ENCODE results near the gene RFTN1. TPM values are rescaled to one million over a fixed set of nuclear protein-coding genes. Genes with fewer than 3 reads are reported as not detected.

Gene RFTN1
- total and polyA plus RNA-seq, 4 donors: 4.4 to 20.4 (median 11.9) TPM

DNA sequence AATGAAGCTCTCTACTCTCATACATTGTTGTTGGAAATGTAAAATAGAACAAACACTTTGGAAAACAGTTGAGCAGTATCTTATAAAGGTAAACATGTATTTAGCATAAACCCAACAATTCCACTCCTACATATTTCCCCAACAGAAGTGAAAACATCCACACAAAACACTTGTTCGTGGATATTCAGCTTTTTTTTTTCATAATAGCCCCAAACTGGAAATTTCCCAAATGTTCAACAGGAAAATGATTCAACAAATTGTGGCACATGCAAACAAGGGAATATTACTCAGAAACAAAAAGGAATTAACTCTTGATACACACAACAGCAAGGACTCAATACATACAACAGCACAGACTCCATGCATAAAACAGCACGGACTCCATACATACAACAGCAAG, 28.5 kb downstream of the RFTN1 start:
- no peak overlapping the region for H3K4me3 ChIP-seq (ENCODE audit: low read depth in 1 of 3, low read length in 3 of 3)
- no peaks in the 10 kb centered on the region for H3K27me3 ChIP-seq (ENCODE audit: control insufficient read depth in 4 of 4, insufficient read depth in 4 of 4, low read length in 3 of 4)
- WGBS: 90% methylated on average over 2 of the region's 2 CpGs
- peaks cover 0 to 12% (median 9%) of the 10 kb centered on the region in 4 donors for H3K4me1 ChIP-seq (ENCODE audit: control insufficient read depth in 4 of 4, insufficient read depth in 4 of 4, low read length in 3 of 4)
- no peak overlapping the region for H3K9ac ChIP-seq (ENCODE audit: low read depth in 1 of 2, low read length in 2 of 2)
- no peak for DNase-seq (ENCODE audit: low spot score)
- TF ChIP-seq, protein P1, sequence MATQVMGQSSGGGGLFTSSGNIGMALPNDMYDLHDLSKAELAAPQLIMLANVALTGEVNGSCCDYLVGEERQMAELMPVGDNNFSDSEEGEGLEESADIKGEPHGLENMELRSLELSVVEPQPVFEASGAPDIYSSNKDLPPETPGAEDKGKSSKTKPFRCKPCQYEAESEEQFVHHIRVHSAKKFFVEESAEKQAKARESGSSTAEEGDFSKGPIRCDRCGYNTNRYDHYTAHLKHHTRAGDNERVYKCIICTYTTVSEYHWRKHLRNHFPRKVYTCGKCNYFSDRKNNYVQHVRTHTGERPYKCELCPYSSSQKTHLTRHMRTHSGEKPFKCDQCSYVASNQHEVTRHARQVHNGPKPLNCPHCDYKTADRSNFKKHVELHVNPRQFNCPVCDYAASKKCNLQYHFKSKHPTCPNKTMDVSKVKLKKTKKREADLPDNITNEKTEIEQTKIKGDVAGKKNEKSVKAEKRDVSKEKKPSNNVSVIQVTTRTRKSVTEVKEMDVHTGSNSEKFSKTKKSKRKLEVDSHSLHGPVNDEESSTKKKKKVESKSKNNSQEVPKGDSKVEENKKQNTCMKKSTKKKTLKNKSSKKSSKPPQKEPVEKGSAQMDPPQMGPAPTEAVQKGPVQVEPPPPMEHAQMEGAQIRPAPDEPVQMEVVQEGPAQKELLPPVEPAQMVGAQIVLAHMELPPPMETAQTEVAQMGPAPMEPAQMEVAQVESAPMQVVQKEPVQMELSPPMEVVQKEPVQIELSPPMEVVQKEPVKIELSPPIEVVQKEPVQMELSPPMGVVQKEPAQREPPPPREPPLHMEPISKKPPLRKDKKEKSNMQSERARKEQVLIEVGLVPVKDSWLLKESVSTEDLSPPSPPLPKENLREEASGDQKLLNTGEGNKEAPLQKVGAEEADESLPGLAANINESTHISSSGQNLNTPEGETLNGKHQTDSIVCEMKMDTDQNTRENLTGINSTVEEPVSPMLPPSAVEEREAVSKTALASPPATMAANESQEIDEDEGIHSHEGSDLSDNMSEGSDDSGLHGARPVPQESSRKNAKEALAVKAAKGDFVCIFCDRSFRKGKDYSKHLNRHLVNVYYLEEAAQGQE (IDR thresholded peaks at IDR 0.05): no peak
- TF ChIP-seq FOXA2 (IDR thresholded peaks at IDR 0.05) (no peak), NR2F2 (IDR thresholded peaks at IDR 0.05) (no peak)
- peak overlapping the region in 1 of 2 donors; percentile 26 for H3K27ac ChIP-seq (ENCODE audit: low read depth in 1 of 2, low read length in 2 of 2)
- peaks cover 0 to 4% (median 0%) of the 10 kb centered on the region in 4 donors for H3K36me3 ChIP-seq (ENCODE audit: control insufficient read depth in 4 of 4, insufficient read depth in 3 of 4, low read depth in 1 of 4, low read length in 3 of 4)
- H3K9me3 ChIP-seq (ENCODE audit: control insufficient read depth in 4 of 4, low read length in 3 of 4): no peaks in the 10 kb centered on the region

DNA sequence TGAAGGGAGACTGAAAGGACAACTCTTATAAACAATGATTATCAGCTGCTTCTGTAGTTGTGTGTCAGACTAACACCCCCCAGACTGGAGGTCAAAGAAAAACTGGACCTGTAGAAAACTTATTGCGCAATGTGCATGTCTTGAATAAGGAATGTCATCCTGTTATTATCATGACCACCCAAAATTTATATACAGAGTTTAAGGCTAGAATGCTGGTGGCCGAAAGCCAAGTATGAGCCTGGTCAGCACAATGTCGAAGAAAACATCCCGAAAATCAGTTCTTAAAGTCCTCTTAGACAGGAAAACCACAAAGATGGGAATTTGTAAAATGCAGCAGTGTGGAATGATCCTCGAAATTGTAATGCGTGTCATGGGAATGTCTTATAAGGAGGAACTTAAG, 29.3 kb downstream of the RFTN1 start:
- 81% methylated on average over 6 of the region's 6 CpGs for WGBS
- H3K27ac ChIP-seq (ENCODE audit: low read depth in 1 of 2, low read length in 2 of 2): peak overlapping the region in 1 of 2 donors; percentile 26
- no peak overlapping the region for H3K9ac ChIP-seq (ENCODE audit: low read depth in 1 of 2, low read length in 2 of 2)
- no peaks in the 10 kb centered on the region for H3K9me3 ChIP-seq (ENCODE audit: control insufficient read depth in 4 of 4, low read length in 3 of 4)
- TF ChIP-seq, protein P2, sequence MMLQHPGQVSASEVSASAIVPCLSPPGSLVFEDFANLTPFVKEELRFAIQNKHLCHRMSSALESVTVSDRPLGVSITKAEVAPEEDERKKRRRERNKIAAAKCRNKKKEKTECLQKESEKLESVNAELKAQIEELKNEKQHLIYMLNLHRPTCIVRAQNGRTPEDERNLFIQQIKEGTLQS (IDR thresholded peaks at IDR 0.05): no peak
- TF ChIP-seq HNF4G (IDR thresholded peaks at IDR 0.05) (no peak), NR2F2 (IDR thresholded peaks at IDR 0.05) (peak; percentile 98), SP1 (IDR thresholded peaks at IDR 0.05) (peak; percentile 53), RXRA (IDR thresholded peaks at IDR 0.05) (peak; percentile 44 to 48), RAD21 (IDR thresholded peaks at IDR 0.05) (peak; percentile 20 to 37)
- TF ChIP-seq, protein P1 (IDR thresholded peaks at IDR 0.05): peak; percentile 45
- no peaks in the 10 kb centered on the region for H3K27me3 ChIP-seq (ENCODE audit: control insufficient read depth in 4 of 4, insufficient read depth in 4 of 4, low read length in 3 of 4)
- H3K4me1 ChIP-seq (ENCODE audit: control insufficient read depth in 4 of 4, insufficient read depth in 4 of 4, low read length in 3 of 4): peaks cover 0 to 6% (median 3%) of the 10 kb centered on the region in 4 donors
- H3K36me3 ChIP-seq (ENCODE audit: control insufficient read depth in 4 of 4, insufficient read depth in 3 of 4, low read depth in 1 of 4, low read length in 3 of 4): peaks cover 0 to 4% (median 2%) of the 10 kb centered on the region in 4 donors
- no peak overlapping the region for H3K4me3 ChIP-seq (ENCODE audit: low read depth in 1 of 3, low read length in 3 of 3)
- DNase-seq (ENCODE audit: low spot score): no peak

DNA sequence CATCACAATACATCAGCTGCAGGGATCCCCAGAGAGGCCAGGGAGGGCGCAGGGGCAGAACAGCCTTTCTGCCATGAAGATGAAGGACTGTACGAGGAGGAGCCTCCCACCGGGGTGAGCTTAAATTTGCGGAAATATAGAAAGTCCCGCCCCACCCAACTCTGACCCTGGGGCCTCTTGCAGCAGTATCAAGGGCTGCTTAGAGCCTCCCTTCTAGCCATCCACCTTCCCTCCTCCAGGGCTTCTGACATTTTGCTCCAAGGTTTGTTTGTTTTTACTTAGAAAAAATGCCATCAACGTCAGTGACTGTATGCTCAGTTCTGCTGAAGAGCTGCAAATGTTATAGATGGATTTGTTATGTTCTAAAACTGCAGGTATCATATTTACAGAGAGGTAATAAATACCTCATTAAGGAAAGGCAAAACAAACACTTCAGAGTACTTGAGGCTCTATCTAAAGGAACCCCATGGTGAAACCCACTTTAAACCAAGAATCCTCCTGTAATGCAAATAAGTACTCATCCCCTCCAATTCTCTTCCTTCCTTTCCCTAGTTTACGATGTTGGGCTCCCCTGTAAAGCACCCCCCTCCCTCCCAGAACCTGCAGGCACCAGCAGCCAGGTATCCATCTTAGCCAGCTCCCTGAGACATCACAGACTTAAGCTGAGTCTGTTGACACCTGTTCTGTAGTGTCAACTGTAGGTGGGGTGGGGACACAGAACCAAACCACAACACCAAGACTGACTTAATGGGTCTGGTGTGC, 30.5 kb downstream of the RFTN1 start:
- peaks cover 0 to 4% (median 2%) of the 10 kb centered on the region in 4 donors for H3K36me3 ChIP-seq (ENCODE audit: control insufficient read depth in 4 of 4, insufficient read depth in 3 of 4, low read depth in 1 of 4, low read length in 3 of 4)
- no peak for DNase-seq (ENCODE audit: low spot score)
- H3K9me3 ChIP-seq (ENCODE audit: control insufficient read depth in 4 of 4, low read length in 3 of 4): no peaks in the 10 kb centered on the region
- no peaks in the 10 kb centered on the region for H3K27me3 ChIP-seq (ENCODE audit: control insufficient read depth in 4 of 4, insufficient read depth in 4 of 4, low read length in 3 of 4)
- 66% methylated on average over 7 of the region's 7 CpGs for WGBS
- H3K9ac ChIP-seq (ENCODE audit: low read depth in 1 of 2, low read length in 2 of 2): no peak overlapping the region
- no peak overlapping the region for H3K27ac ChIP-seq (ENCODE audit: low read depth in 1 of 2, low read length in 2 of 2)
- no peak overlapping the region for H3K4me3 ChIP-seq (ENCODE audit: low read depth in 1 of 3, low read length in 3 of 3)
- peaks cover 0 to 6% (median 3%) of the 10 kb centered on the region in 4 donors for H3K4me1 ChIP-seq (ENCODE audit: control insufficient read depth in 4 of 4, insufficient read depth in 4 of 4, low read length in 3 of 4)
- TF ChIP-seq NR2F2 (IDR thresholded peaks at IDR 0.05) (no peak), EGR1 (IDR thresholded peaks at IDR 0.05; ENCODE audit: low read depth in 2 of 2) (no peak), TAF1 (conservative IDR thresholded peaks at IDR 0.05) (no peak), SP1 (IDR thresholded peaks at IDR 0.05) (no peak), HNF4G (IDR thresholded peaks at IDR 0.05) (no peak), HNF4A (conservative IDR thresholded peaks at IDR 0.05) (no peak), FOXA2 (IDR thresholded peaks at IDR 0.05) (no peak), FOXA1 (IDR thresholded peaks at IDR 0.05) (no peak), RXRA (IDR thresholded peaks at IDR 0.05) (no peak), YY1 (IDR thresholded peaks at IDR 0.05) (no peak)
- TF ChIP-seq, protein P3, sequence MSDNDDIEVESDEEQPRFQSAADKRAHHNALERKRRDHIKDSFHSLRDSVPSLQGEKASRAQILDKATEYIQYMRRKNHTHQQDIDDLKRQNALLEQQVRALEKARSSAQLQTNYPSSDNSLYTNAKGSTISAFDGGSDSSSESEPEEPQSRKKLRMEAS (IDR thresholded peaks at IDR 0.05): no peak
- TF ChIP-seq, protein P2 (IDR thresholded peaks at IDR 0.05): no peak
- TF ChIP-seq, protein P4, sequence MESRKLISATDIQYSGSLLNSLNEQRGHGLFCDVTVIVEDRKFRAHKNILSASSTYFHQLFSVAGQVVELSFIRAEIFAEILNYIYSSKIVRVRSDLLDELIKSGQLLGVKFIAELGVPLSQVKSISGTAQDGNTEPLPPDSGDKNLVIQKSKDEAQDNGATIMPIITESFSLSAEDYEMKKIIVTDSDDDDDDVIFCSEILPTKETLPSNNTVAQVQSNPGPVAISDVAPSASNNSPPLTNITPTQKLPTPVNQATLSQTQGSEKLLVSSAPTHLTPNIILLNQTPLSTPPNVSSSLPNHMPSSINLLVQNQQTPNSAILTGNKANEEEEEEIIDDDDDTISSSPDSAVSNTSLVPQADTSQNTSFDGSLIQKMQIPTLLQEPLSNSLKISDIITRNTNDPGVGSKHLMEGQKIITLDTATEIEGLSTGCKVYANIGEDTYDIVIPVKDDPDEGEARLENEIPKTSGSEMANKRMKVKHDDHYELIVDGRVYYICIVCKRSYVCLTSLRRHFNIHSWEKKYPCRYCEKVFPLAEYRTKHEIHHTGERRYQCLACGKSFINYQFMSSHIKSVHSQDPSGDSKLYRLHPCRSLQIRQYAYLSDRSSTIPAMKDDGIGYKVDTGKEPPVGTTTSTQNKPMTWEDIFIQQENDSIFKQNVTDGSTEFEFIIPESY (IDR thresholded peaks at IDR 0.05): no peak

Data from liver (tissue), 9 donors.